ENCODE data around the gene CHL1.

- no peak for TF ChIP-seq CTCF (IDR thresholded peaks at IDR 0.05)
- no peak for TF ChIP-seq POLR2A (IDR thresholded peaks at IDR 0.05)
Measured at GRCh38 chr3:458124-458523, 261.6 kb downstream of the CHL1 start.

Data from Peyer's patch (tissue), 4 donors.